ENCODE results near the gene IGF2R.

GRCh38 chr6:160128879-160129516 is 160.1 kb downstream of the IGF2R start:
- TF ChIP-seq, protein P1, sequence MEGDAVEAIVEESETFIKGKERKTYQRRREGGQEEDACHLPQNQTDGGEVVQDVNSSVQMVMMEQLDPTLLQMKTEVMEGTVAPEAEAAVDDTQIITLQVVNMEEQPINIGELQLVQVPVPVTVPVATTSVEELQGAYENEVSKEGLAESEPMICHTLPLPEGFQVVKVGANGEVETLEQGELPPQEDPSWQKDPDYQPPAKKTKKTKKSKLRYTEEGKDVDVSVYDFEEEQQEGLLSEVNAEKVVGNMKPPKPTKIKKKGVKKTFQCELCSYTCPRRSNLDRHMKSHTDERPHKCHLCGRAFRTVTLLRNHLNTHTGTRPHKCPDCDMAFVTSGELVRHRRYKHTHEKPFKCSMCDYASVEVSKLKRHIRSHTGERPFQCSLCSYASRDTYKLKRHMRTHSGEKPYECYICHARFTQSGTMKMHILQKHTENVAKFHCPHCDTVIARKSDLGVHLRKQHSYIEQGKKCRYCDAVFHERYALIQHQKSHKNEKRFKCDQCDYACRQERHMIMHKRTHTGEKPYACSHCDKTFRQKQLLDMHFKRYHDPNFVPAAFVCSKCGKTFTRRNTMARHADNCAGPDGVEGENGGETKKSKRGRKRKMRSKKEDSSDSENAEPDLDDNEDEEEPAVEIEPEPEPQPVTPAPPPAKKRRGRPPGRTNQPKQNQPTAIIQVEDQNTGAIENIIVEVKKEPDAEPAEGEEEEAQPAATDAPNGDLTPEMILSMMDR (IDR thresholded peaks at IDR 0.05; ENCODE audit: low read depth, low read length, poor library complexity, severe bottlenecking), result no peak
- TF ChIP-seq EZH2phosphoT487 (IDR thresholded peaks at IDR 0.05; ENCODE audit: borderline replicate concordance, low read length), result no peak
